Aortic smooth muscle cell (primary cell): ENCODE results near the gene PCLAF. TPM values are rescaled to one million over a fixed set of nuclear protein-coding genes. Genes with fewer than 3 reads are reported as not detected.

Source experiments
- total RNA-seq: library from RNA; depleted of rRNA; stranded (reverse); fragments of >200 nt; gene quantifications from 2 replicates; pipeline ENCODE4 v1.2.3, GENCODE V29; 2014

The PCLAF gene
- total RNA-seq = 18.5 and 38.1 TPM in 2 replicates

GRCh38 chr15:64381000-64381751, at the start of gene PCLAF:
PCLAF (minus strand) TSS chr15:64381441; CDS start chr15:64381371, 70 bp downstream.

GRCh38 chr15:64387562-64388168, 6.4 kb upstream of the PCLAF start, which contains the start of gene TRIP4:
TRIP4 (plus strand) TSS chr15:64387836; CDS start chr15:64387864, 28 bp downstream.

GRCh38 chr15:64355944-64356709, 25.1 kb downstream of the PCLAF start, which contains the start of gene CSNK1G1:
CSNK1G1 (minus strand) TSS chr15:64356173; CDS start chr15:64300499, 55,674 bp downstream.

Other genes starting within 250 kb of the PCLAF start
- 0.06 and 0.13 TPM in 2 replicates for gene SNX22, start 229.7 kb downstream of the PCLAF start, total RNA-seq
- 1,108 and 1,131 TPM in 2 replicates for gene PPIB, start 218.4 kb downstream of the PCLAF start, total RNA-seq
- gene CSNK1G1, start 25.3 kb downstream of the PCLAF start, total RNA-seq = 20.6 and 24.4 TPM in 2 replicates
- gene TRIP4, start 6.4 kb upstream of the PCLAF start, total RNA-seq = 11.3 and 11.4 TPM in 2 replicates
- 11.4 and 15.4 TPM in 2 replicates for gene ZNF609, start 79.1 kb upstream of the PCLAF start, total RNA-seq